NCI-H1417 (cell line): Measurements from ENCODE around the gene LATS2.

Source experiments
- DNase-seq, 3 experiments: peaks; one replicate each; lab custom pipeline; 2025; lab: John Stamatoyannopoulos, UW

LATS2 gene

GRCh38 chr13:21047591-21048282 is 13.6 kb downstream of the LATS2 start:
- no peak for DNase-seq

GRCh38 chr13:21047087-21047486 is 14.3 kb downstream of the LATS2 start:
- no peak for DNase-seq

- no peak for DNase-seq
Observed at GRCh38 chr13:21046203-21046602, 15.2 kb downstream of the LATS2 start.

DNA sequence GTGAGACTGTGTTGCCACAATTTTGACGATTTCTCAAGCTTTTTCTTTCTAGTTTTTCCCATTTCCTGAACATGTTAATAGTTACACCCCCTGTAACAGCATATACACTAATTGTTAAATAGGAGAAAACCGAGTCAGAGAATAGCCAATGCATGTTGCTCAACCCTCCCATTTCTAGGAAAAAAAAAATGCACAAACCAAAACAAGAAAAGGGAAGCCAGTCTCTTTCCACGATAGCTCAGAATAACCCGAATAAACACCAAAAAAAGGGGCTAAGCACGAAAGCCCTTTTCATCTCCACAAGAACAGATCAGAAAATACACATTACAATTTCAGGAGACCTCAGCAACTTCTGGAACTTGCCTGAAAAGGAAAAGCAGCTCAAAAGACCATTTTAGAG is 16.3 kb downstream of the LATS2 start:
- DNase-seq = no peak

GRCh38 chr13:21043898-21044297 is 17.5 kb downstream of the LATS2 start:
- no peak for DNase-seq

DNA sequence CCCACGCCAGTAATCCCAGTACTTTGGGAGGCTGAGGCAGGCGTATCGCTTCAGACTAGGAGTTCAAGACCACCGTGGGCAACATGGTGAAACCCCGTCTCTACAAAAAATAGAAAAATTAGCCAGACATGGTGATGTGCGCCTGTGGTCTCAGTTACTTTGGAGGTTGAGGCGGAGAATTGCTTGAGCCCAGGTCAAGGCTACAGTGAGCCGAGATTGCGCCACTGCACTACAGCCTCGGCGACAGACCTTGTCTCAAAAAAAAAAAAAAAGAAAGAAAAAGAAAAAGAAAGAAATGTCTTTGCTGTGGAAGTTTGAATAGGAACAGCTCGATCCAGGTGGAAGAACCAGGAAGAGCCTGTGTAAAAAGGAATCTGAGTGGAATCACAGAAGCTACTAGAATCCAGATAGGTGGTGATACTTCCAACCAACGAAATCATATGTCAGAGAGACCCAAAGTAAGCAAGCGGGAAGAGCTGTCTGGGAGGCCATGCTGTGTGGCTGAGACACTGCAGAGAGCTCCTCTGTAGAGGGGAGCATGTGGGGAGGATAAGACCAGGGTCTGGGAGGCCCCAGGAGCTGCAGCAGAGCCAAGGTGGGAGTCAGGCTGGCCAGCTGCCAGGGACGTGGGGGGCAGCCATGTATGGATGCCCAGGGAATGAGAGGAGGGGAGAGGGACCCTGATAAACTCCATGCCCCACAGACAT is 21.1 kb downstream of the LATS2 start:
- no peak for DNase-seq

DNA sequence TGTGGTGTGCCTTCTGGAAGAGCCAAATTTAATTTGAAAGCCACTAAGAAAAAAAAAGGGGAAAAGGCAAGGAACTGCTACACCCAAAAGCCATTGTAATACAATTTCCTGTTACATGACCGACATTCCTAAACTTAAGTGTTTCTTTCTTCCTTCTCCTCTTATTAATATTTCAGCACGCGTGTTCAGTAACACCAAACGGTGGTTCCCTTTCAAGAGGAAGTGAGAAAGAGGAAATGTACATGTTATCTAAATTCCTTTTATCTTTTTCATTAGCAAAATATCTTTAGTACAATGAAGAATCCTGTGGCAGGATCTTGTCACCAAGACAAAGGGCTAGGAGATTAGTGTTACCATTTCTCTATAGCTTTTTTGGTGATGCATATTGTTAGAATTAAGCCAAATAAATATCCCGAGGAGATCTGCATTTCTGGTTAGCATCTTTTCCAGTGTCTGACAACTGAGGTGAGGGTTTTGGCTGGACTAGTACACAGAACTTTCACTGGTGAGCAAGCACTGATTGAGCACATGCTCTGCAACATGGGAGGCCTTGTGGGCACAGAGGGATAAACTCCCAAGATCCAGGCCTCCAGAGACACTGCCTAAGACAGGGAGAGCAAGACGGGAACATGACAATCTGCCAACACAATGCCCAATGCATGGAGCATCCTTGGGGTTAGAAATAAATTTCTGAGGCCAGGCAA is 22.1 kb downstream of the LATS2 start:
- DNase-seq = no peak

DNA sequence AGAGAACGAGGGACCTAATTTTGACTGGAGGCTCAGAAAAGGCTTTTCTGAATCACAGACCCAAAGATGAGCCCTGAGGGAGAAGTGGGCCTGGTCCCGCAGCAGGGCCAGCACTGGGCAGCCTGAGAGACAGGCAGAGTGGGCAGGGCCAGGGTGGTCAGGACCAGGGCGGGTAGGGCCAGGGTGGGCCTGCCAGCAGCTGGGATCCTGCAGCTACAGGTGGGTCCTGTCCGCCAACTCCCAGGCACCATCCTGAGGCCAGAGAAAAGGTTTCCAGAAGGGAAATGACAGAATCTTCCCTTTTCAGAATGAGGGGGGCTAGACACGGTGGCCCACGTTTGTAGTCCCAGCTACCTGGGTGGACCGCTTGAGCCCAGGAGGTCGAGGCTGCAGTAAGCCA is 23.7 kb downstream of the LATS2 start:
- no peak for DNase-seq

DNA sequence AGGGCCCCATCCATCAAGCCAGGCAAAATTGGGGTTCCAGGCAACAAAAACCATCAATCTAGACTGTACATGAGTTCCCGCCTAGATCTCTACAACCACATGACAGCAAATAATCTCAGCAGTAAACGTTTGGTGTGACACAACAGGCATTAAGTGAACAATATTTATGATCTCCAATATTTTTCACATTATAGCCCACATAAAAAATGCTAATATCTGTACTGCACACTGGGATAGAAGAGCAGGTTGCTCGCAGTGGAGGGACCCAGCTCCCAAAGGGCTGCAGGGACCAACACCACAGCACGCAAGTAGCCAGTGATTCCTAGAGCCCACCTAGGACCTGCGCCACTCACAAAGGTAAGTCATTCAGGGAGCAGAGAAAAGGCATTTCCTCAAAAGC is 25.9 kb downstream of the LATS2 start:
- no peak for DNase-seq

- no peak for DNase-seq
Observed at GRCh38 chr13:21034603-21035191, 26.7 kb downstream of the LATS2 start.

- no peak for DNase-seq
Observed at GRCh38 chr13:21033856-21034602, 27.4 kb downstream of the LATS2 start.

- no peak for DNase-seq
Observed at GRCh38 chr13:21033212-21033840, 28.1 kb downstream of the LATS2 start.

DNA sequence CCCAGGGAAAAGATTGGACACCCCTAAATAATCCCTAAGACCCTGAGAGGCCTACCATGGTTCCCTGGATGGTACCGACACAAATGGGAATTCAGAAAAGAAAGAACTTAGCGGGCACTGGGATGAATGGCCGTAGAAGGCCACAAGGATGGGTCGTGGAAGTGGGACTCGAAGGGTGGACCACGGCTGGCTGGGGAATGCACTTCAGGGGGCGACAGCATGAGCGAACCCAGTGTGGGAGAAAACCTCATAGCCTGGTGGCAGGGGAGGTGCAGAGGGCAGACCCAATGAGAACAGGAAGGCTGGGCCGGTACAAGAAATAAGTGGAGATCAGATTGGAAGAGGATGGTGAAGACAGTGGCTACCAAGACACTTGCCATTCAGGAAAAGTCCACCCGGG is 28.7 kb downstream of the LATS2 start:
- DNase-seq = no peak

DNA sequence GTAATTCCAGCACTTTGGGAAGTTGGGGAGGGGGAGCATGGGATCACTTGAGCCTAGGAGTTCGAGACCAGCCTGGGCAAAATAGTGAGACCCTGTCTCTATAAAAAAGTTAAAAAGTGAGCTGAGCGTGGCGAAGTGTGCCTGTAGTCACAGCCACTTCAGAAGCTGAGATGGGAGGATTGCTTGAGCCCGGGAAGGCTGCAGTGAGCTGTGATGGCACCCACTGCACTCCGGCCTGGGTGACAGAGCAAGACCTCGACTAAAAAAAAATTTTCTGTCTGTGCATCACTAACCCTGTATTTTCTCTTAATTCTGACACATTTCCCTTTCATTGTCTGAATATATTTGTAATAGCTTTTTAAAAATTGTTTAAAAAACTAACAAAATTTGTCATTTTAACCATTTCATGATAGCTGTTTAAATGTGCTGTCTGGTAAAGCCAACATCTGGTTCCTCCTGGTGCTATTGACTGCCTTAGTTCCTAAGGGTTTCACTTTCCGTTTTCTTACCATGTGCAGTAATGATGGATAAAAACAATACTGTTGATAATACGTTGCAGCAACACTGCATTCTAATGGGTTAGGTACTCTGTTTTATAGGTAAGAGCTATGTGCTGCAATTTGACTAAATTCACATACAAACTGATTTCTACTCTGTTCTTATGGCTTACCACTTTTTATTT is 29.7 kb downstream of the LATS2 start:
- DNase-seq = no peak

- DNase-seq = no peak
Observed at GRCh38 chr13:21025539-21025938, 35.8 kb downstream of the LATS2 start.

GRCh38 chr13:21022056-21022979 is 39.1 kb downstream of the LATS2 start:
- DNase-seq = no peak

DNA sequence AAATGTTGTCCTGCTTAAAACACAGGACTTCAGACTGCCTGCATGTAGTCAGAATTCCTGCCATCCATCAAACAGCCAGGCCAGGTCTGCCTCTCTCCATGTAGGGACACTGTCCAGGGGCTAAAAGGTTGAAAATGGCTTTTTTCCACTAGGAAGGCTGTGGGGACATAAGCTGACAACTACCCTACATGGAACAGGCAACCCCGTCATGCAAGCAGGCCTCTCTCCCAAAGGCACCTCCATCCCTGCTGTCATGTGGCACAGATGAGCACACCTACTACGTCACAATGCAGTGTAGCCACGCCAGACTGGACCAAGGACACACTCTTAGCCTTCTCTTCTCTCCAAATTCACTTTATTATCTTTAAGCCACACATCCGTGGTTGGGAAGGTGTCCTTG is 40.8 kb downstream of the LATS2 start:
- no peak for DNase-seq

DNA sequence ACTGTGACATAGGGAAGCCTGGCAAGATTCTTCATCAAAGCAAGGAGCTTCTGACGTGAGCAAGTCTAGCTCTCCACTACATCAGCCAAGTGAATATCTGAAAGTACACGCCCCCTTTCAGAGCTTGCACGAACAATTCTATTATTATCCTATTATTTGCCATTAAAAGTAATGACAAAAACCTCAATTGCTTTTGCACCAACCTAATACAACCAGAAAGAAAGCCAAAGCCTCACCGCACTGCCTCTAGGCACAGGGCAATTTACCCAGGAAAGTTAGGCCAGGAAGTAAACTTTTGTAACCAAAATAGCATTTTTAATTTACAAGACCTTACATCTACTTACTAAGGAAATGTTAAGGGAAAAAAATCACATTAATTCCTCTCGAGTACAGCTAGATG is 41.2 kb downstream of the LATS2 start:
- no peak for DNase-seq

GRCh38 chr13:21018220-21018619 is 43.2 kb downstream of the LATS2 start:
- no peak for DNase-seq

DNA sequence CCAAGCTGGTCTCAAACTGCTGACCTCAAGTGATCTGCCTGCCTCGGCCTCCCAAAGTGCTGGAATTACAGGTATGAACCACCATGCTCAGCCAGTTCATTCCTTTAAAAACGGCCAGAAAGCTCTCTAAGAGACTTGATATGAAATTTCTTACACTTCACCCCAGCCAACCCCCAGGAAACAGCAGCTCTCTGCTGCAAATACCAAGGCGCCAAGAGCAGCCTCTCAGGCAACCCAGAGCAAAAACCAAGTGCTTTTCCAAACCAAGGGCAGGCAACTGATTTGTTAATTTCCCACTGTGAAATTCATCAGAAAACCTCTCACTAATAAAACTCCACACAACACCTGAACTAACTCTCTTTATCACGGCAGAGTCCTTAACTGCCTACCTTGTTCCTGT is 44.9 kb downstream of the LATS2 start:
- no peak for DNase-seq
